ENCODE data around the gene TREML2.

- TF ChIP-seq POLR2AphosphoS5 (IDR thresholded peaks at IDR 0.05) (no peak), CTCF (IDR thresholded peaks at IDR 0.05) (no peak), POLR2A (IDR thresholded peaks at IDR 0.05; ENCODE audit: low read depth) (no peak), EP300 (IDR thresholded peaks at IDR 0.05) (no peak)
Measured at GRCh38 chr6:41160933-41161332, 40.0 kb downstream of the TREML2 start.
